ENCODE results near the gene TUBA8. TPM values are rescaled to one million over a fixed set of nuclear protein-coding genes. Genes with fewer than 3 reads are reported as not detected.
"Not testable (repeated sequence)": the region's sequence is repeated elsewhere in the genome, so short reads cannot be mapped to it uniquely, and the experiment has no call there.

TUBA8 gene
- total RNA-seq, 1 experiment from 2014 or later, result 0.50 TPM

- in situ Hi-C loops (cut with HindIII; ENCODE audit: low pct_unique_long_range_greater_than_20kb, low sequenced_read_pairs), result no loop called here
- no peak for DNase-seq (ENCODE audit: low read depth, low spot score)
Observed at GRCh38 chr22:18147791-18148190, 37.2 kb downstream of the TUBA8 start.

DNA sequence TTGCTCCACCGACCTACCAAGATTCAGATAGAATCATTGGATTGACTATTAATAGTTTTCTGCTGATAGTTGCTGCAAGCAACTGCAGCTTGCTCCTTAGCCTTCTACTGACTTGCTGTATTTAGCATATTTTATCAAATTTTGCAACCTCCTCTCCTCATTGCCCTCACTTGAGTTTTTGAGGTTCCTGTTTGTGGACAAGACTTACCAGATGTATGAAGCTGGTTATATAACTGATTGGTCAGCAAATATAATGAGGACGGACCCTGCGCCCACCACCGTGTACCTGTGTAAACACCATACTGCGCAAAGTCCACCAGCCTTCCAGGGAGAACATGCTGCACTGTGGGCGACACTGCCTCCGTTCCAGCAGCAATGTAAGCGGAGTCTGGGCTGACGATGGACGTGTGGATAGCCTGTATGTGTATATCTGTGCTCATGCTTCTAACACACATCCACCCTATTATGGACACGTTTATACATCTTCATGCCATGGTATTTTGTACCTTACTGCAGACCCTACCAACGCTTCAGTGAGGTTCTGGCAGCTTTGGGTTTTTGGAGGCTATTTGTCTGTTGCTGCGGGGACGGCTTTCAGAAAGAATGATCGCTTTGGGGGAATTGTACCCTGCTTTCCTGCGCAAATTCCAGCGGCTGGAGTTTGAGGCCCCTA lies 37.8 kb downstream of the TUBA8 start:
- in situ Hi-C loops (cut with HindIII; ENCODE audit: low pct_unique_long_range_greater_than_20kb, low sequenced_read_pairs), result no loop called here
- no peak for DNase-seq (ENCODE audit: low read depth, low spot score)

GRCh38 chr22:18152519-18152918 lies 41.9 kb downstream of the TUBA8 start:
- no peak for DNase-seq (ENCODE audit: low read depth, low spot score)
- in situ Hi-C loops (cut with HindIII; ENCODE audit: low pct_unique_long_range_greater_than_20kb, low sequenced_read_pairs), result no loop called here

DNA sequence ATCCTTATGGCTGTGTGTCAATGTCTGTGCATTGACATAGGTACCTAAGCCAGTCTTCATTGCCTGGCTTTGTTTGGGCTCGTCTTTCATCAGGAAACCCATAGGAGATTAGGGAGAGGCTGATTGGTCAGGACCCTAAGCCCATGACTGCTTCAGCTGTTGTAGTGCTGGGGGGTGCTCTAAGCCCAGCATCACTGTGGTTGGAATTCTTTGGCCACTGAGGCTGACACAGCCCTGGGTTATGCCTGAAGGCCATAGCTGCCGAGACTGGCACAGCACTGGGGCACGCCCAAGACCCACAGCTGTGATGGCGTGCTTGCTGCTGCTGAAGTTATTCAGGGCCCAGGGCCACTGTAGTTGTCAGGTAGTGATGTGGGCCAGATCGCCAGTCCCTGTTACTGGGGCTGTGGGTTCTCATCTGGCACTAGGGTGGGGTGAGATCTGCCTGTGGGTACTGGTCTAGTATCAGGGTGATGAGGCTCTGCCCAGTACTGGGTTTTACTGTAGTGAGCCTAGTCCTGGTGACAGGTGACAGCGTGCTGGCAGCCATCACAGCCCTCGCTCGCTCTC lies 44.3 kb downstream of the TUBA8 start:
- no peak for DNase-seq (ENCODE audit: low read depth, low spot score)
- in situ Hi-C loops (cut with HindIII; ENCODE audit: low pct_unique_long_range_greater_than_20kb, low sequenced_read_pairs), result no loop called here

GRCh38 chr22:18155546-18155945 lies 44.9 kb downstream of the TUBA8 start:
- in situ Hi-C loops (cut with HindIII; ENCODE audit: low pct_unique_long_range_greater_than_20kb, low sequenced_read_pairs); DNase-seq (ENCODE audit: low read depth, low spot score): not testable (repeated sequence)

- in situ Hi-C loops (cut with HindIII; ENCODE audit: low pct_unique_long_range_greater_than_20kb, low sequenced_read_pairs), result no loop called here
- peak; percentile 82 for DNase-seq (ENCODE audit: low read depth, low spot score)
Observed at GRCh38 chr22:18156878-18157713, 46.5 kb downstream of the TUBA8 start.

DNA sequence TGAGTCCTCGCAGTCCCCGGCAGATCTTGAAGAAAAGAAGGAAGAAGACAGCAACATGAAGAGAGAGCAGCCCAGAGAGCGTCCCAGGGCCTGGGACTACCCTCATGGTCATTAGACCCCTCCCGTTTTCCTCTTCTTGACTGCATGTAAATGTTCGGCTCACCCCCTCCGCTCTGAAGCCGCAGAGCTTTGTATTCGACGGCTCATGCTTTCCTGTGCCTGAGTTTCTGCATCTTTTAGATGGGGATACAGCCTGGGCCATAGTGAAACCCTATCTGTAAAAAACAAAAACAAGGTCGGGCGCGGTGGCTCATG lies 47.1 kb downstream of the TUBA8 start:
- DNase-seq (ENCODE audit: low read depth, low spot score), result no peak
- in situ Hi-C loops (cut with HindIII; ENCODE audit: low pct_unique_long_range_greater_than_20kb, low sequenced_read_pairs), result no loop called here

DNA sequence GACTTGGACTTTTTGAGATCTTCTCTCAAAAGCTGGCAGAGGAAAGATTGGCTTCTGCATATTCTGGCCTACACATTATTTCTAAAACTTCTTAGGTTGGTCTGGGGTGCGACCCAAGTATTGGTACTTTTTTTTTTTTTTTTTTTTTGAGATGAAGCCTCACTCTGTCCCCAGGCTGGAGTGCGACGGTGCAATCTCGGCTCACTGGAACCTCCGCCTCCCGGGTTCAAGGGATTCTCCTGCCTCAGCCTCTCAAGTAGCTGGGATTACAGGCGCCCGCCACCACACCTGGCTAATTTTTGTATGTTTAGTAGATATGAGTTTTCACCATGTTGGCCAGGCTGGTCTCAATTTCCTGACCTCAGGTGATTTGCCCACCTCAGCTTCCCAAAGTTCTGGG lies 50.0 kb downstream of the TUBA8 start:
- in situ Hi-C loops (cut with HindIII; ENCODE audit: low pct_unique_long_range_greater_than_20kb, low sequenced_read_pairs); DNase-seq (ENCODE audit: low read depth, low spot score): not testable (repeated sequence)

DNA sequence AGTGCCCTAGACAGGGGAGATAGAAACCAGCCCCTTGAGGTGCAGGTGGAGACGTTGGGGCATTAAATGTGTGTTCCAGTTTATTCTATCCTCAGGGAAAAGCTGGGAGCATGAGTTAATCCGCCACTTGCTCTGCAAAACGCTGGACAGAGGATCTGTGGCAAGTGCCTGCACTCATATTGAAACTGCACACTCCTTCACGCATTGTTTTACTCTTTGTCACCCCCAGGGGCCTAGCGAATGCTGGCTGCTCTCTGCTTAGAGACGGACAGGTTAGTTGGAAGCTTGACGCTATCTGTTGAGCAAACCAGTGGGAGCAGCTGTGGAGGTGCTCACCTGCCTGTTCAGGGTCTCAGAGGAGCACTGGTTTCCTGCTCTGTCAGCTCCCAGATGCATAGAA lies 53.2 kb downstream of the TUBA8 start:
- DNase-seq (ENCODE audit: low read depth, low spot score); in situ Hi-C loops (cut with HindIII; ENCODE audit: low pct_unique_long_range_greater_than_20kb, low sequenced_read_pairs): not testable (repeated sequence)

DNA sequence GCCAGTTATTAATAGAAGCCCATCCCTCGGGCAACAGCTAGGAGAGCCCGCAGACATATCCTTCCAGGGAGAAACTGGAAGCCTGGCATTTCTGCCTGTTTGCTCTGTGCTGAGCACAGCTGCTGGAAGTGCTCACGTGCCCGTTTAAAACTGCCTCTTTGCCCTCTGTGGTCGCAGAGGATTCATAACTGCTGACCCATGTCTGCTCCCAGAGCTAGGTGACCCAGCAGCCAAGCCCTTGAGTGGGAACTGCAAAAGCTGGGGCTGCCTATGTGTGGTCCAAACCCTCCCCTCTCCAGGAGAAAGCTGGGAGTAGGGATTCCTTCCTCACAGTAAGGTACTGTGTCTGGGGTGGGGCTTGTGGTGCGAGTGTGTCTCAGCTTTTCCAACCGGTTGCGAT lies 54.0 kb downstream of the TUBA8 start:
- DNase-seq (ENCODE audit: low read depth, low spot score); in situ Hi-C loops (cut with HindIII; ENCODE audit: low pct_unique_long_range_greater_than_20kb, low sequenced_read_pairs): not testable (repeated sequence)

- DNase-seq (ENCODE audit: low read depth, low spot score); in situ Hi-C loops (cut with HindIII; ENCODE audit: low pct_unique_long_range_greater_than_20kb, low sequenced_read_pairs): not testable (repeated sequence)
Observed at GRCh38 chr22:18165356-18165755, 54.7 kb downstream of the TUBA8 start.

GRCh38 chr22:18170284-18170683 lies 59.7 kb downstream of the TUBA8 start:
- DNase-seq (ENCODE audit: low read depth, low spot score); in situ Hi-C loops (cut with HindIII; ENCODE audit: low pct_unique_long_range_greater_than_20kb, low sequenced_read_pairs): not testable (repeated sequence)

GRCh38 chr22:18172203-18172602 lies 61.6 kb downstream of the TUBA8 start:
- in situ Hi-C loops (cut with HindIII; ENCODE audit: low pct_unique_long_range_greater_than_20kb, low sequenced_read_pairs); DNase-seq (ENCODE audit: low read depth, low spot score): not testable (repeated sequence)

DNA sequence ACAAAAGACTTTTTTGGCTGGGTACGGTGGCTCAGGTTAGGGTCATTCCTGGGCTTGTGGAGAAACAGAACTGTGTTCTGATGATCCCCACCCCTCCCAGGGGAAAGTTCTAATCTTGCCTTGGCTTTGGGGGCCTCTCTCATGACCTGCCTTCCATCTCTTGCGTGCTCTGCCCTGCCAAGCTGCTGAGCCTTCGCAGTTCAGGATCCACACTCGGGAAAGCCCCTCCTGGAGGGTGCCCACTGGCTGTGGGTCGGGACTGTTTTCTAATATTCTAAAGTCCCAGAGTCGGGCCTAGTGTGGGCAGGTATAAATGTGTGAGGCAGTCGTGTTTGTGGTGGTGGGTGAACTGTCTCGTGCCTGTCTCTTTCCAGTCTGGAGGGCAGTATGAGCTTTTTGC lies 62.2 kb downstream of the TUBA8 start:
- DNase-seq (ENCODE audit: low read depth, low spot score); in situ Hi-C loops (cut with HindIII; ENCODE audit: low pct_unique_long_range_greater_than_20kb, low sequenced_read_pairs): not testable (repeated sequence)

DNA sequence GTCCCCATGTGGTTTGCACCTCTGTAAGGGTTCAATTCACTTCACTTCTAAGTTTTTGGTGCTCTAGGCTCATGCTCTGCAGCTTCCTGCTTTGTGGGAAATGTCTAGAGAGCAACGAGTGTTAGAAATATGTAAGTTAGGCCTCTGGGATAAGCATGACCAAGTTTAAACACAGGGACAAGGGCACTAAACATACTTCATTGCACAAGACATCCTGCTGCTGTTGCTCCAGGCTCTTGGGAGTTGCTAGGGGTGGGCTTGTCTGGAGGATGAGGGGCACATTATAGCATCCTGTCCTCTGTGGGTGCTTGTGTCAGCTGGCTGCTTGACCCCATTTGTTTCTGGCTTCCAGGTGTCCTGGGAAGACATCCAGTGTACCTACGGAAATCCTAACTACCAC lies 62.8 kb downstream of the TUBA8 start:
- DNase-seq (ENCODE audit: low read depth, low spot score); in situ Hi-C loops (cut with HindIII; ENCODE audit: low pct_unique_long_range_greater_than_20kb, low sequenced_read_pairs): not testable (repeated sequence)

Measured in SK-MEL-5 (cell line).